Measurements from ENCODE around the gene TMTC4. TPM values are rescaled to one million over a fixed set of nuclear protein-coding genes. Genes with fewer than 3 reads are reported as not detected.
"Not testable (repeated sequence)": the region's sequence is repeated elsewhere in the genome, so short reads cannot be mapped to it uniquely, and the experiment has no call there.

TMTC4 gene
- total RNA-seq, 1 donor from 2014 or later, result 22.4 TPM

DNA sequence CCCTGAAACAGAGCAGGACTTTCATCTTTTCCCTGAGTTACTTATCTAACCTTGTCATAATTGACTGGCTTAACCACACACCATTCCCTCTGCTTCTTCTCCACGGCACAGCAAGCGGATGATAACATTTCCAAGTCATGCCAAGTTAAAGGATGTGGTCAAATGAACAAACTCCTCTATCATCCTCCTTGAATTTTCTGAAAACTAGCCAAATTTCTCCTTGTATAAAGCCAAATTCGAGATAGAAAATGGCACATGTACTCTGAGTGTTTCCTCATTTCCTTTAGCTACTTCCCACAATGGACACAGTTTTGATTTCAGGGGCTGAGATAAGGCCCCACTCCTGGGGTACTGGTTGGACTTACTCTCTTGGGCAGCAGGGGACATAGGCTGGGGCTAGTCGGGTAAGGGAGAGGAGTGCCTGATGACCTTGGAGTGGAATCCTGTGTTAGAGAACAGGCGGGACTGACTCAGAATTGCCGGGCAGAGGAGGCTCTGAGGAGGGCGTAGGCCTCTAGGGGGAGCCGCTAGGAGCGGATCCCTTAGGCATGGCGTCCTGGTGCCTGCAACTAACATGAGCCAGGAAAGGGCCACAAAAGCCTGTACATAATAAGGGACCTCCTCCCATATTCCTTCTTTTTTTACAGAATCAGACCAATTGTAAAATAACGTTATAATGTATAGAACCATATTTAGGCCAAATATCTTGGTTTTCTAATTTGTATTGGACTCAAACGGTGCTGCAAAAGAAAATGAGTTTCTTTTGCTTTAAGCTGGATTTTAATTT is 20.3 kb upstream of the TMTC4 start:
- H3K9ac ChIP-seq (ENCODE audit: low read depth in 1 of 3, low read length in 3 of 3), result no peak overlapping the region
- no peak overlapping the region for H3K27ac ChIP-seq (ENCODE audit: low read depth, low read length)
- H3K9me3 ChIP-seq (ENCODE audit: control insufficient read depth in 3 of 3, low read length in 3 of 3), result peaks cover 0 to 2% (median 0%) of the 10 kb centered on the region in 3 donors
- no peak overlapping the region for H3K4me3 ChIP-seq (ENCODE audit: low read length in 3 of 3)
- no peaks in the 10 kb centered on the region for H3K4me1 ChIP-seq (ENCODE audit: control insufficient read depth in 3 of 3, insufficient read depth in 3 of 3, low read length in 3 of 3)
- peaks cover 0 to 10% (median 8%) of the 10 kb centered on the region in 3 donors for H3K27me3 ChIP-seq (ENCODE audit: control insufficient read depth in 3 of 3, insufficient read depth in 3 of 3, low read length in 3 of 3)
- H3K36me3 ChIP-seq (ENCODE audit: control insufficient read depth in 3 of 3, insufficient read depth in 3 of 3, low read length in 3 of 3), result no peaks in the 10 kb centered on the region

DNA sequence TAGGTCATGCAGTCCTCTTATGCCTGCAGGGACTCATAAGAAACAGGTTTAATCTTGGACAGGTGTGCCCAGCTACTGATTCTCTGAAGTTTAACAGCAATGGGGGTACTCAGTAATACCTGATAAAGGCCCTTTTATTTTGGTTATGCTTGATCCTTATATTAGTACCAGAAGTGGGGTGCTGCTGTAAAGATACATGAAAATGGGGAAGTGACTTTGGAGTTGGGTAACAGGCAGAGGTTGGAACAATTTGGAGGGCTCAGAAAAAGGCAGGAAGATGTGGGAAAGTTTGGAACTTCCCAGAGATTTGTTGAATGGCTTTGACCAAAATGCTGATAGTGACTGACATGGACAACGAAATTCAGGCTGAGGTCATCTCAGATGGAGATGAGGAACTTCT is 14.6 kb upstream of the TMTC4 start:
- peaks cover 0 to 6% (median 0%) of the 10 kb centered on the region in 3 donors for H3K9me3 ChIP-seq (ENCODE audit: control insufficient read depth in 3 of 3, low read length in 3 of 3)
- no peak overlapping the region for H3K4me3 ChIP-seq (ENCODE audit: low read length in 3 of 3)
- H3K9ac ChIP-seq (ENCODE audit: low read depth in 1 of 3, low read length in 3 of 3), result no peak overlapping the region
- H3K4me1 ChIP-seq (ENCODE audit: control insufficient read depth in 3 of 3, insufficient read depth in 3 of 3, low read length in 3 of 3), result no peaks in the 10 kb centered on the region
- H3K27me3 ChIP-seq (ENCODE audit: control insufficient read depth in 3 of 3, insufficient read depth in 3 of 3, low read length in 3 of 3), result peaks cover 0 to 3% (median 0%) of the 10 kb centered on the region in 3 donors
- H3K27ac ChIP-seq (ENCODE audit: low read depth, low read length), result no peak overlapping the region
- H3K36me3 ChIP-seq (ENCODE audit: control insufficient read depth in 3 of 3, insufficient read depth in 3 of 3, low read length in 3 of 3), result no peaks in the 10 kb centered on the region

DNA sequence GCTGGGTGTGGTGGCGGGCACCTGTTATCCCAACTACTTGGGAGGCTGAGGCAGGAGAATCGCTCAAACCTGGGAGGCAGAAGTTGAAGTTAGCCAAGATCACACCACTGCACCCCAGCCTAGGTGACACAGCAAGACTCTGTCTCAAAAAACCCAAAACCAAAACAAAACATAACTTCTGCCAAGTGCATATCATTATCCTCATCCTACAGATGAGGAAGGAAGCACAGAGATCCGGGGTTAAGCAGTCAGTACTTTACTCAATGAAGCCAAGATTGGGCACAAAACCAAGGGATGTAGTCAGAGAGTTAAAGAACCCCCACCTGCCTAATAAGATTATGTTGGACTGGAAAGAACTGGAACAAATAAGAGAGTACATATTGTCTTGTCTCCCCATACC is 5.5 kb upstream of the TMTC4 start:
- peaks cover 0 to 7% (median 6%) of the 10 kb centered on the region in 3 donors for H3K4me1 ChIP-seq (ENCODE audit: control insufficient read depth in 3 of 3, insufficient read depth in 3 of 3, low read length in 3 of 3)
- H3K4me3 ChIP-seq (ENCODE audit: low read length in 3 of 3), result no peak overlapping the region

DNA sequence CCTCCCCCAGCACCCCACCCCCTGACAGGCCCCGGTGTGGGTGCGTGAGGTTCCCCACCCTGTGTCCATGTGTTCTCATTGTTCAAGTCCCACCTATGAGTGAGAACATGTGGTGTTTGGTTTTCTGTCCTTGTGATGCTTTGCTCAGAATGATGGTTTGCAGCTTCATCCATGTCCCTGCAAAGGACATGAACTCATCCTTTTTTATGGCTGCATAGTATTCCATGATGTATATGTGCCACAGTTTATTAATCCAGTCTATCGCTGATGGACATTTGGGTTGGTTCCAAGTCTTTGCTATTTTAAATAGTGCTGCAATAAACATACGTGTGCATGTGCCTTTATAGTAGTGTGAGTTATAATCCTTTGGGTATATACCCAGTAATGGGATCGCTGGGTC is 2.5 kb upstream of the TMTC4 start:
- not testable (repeated sequence) for H3K9me3 ChIP-seq (ENCODE audit: control insufficient read depth in 3 of 3, low read length in 3 of 3); H3K27me3 ChIP-seq (ENCODE audit: control insufficient read depth in 3 of 3, insufficient read depth in 3 of 3, low read length in 3 of 3); H3K27ac ChIP-seq (ENCODE audit: low read depth, low read length); H3K36me3 ChIP-seq (ENCODE audit: control insufficient read depth in 3 of 3, insufficient read depth in 3 of 3, low read length in 3 of 3); H3K4me3 ChIP-seq (ENCODE audit: low read length in 3 of 3); H3K9ac ChIP-seq (ENCODE audit: low read depth in 1 of 3, low read length in 3 of 3)
- peaks cover 8 to 15% (median 13%) of the 10 kb centered on the region in 3 donors for H3K4me1 ChIP-seq (ENCODE audit: control insufficient read depth in 3 of 3, insufficient read depth in 3 of 3, low read length in 3 of 3)

More for the DNA sequence above, 5.5 kb upstream of the TMTC4 start:
- Histone ChIP-seq H3K36me3 (ENCODE audit: control insufficient read depth in 3 of 3, insufficient read depth in 3 of 3, low read length in 3 of 3) (no peaks in the 10 kb centered on the region), H3K9ac (ENCODE audit: low read depth in 1 of 3, low read length in 3 of 3) (no peak overlapping the region), H3K27ac (ENCODE audit: low read depth, low read length) (no peak overlapping the region), H3K9me3 (ENCODE audit: control insufficient read depth in 3 of 3, low read length in 3 of 3) (no peaks in the 10 kb centered on the region), H3K27me3 (ENCODE audit: control insufficient read depth in 3 of 3, insufficient read depth in 3 of 3, low read length in 3 of 3) (no peaks in the 10 kb centered on the region)

DNA sequence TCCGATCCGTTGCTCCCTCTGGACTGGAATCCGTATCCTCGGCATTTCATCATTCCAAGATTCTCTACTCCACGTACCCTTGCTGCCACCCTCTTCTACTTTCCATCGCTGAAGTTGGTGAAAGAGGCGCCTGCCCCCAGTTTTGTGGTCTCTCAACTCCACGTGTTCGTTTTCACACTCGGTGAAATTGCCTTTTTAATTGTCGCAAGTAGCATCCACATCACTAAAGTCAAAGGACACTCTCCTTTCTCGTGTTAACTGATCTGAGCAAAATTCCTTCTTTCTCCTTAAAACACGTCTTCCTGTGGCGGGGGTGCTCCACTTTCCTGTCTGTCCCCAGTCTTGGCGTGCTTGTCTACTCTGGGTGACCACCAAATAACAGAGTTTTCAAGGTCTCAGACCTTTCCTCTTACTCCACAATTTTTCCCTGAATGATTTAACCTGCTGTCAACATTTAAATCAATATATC is 1.1 kb upstream of the TMTC4 start:
- H3K4me3 ChIP-seq (ENCODE audit: low read length in 3 of 3), result peak overlapping the region; percentile 83 to 88 (median 88)
- peak overlapping the region; percentile 61 to 79 (median 78) for H3K9ac ChIP-seq (ENCODE audit: low read depth in 1 of 3, low read length in 3 of 3)
- H3K27ac ChIP-seq (ENCODE audit: low read depth, low read length), result peak overlapping the region; percentile 55
- peaks cover 8 to 15% (median 13%) of the 10 kb centered on the region in 3 donors for H3K4me1 ChIP-seq (ENCODE audit: control insufficient read depth in 3 of 3, insufficient read depth in 3 of 3, low read length in 3 of 3)
- H3K36me3 ChIP-seq (ENCODE audit: control insufficient read depth in 3 of 3, insufficient read depth in 3 of 3, low read length in 3 of 3), result no peaks in the 10 kb centered on the region
- no peaks in the 10 kb centered on the region for H3K27me3 ChIP-seq (ENCODE audit: control insufficient read depth in 3 of 3, insufficient read depth in 3 of 3, low read length in 3 of 3)
- H3K9me3 ChIP-seq (ENCODE audit: control insufficient read depth in 3 of 3, low read length in 3 of 3), result no peaks in the 10 kb centered on the region

DNA sequence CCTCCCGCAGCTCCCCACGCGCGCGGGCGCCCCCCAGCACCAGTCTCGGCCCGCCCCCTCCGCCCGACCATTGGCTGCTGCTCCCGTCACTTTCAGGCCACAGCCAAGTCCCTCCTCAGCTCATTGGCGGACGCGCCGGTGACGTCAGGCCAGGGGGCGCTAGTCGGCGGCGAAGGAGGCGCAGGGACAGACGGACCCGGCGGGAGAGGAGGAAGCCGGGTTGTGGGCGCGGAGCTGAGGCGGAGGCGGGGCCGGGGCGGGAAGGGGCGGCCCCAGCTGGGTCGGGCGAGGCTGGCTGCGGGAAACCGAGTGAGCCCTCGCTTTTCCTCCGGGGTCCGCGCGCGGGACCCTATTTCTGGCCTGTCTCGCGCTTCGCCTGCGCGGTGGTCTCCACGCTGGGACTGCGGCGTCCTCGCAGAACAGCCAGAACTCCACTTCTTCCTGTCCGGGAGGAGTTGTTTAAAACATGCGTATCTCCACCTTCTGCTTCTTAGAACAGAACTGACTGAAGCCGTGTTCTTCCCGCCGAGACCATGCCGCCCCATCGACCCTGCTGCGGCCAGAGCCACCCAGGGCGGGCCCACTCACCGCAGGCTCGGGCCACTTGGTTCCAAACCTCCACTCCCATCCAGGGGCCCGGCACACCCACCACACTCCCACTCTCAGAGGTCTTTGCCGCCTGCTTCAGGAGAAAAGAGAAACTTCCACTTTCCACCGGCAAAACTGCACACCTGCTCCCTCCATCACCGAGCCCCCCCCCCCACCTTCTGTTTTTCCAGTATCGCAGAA is 471 bp upstream of the TMTC4 start:
- H3K4me1 ChIP-seq (ENCODE audit: control insufficient read depth in 3 of 3, insufficient read depth in 3 of 3, low read length in 3 of 3), result peaks cover 8 to 15% (median 13%) of the 10 kb centered on the region in 3 donors
- H3K27me3 ChIP-seq (ENCODE audit: control insufficient read depth in 3 of 3, insufficient read depth in 3 of 3, low read length in 3 of 3), result no peaks in the 10 kb centered on the region
- H3K27ac ChIP-seq (ENCODE audit: low read depth, low read length), result peak overlapping the region; percentile 55
- peak overlapping the region; percentile 61 to 79 (median 78) for H3K9ac ChIP-seq (ENCODE audit: low read depth in 1 of 3, low read length in 3 of 3)
- H3K9me3 ChIP-seq (ENCODE audit: control insufficient read depth in 3 of 3, low read length in 3 of 3), result no peaks in the 10 kb centered on the region
- H3K4me3 ChIP-seq (ENCODE audit: low read length in 3 of 3), result peak overlapping the region; percentile 83 to 88 (median 88)
- H3K36me3 ChIP-seq (ENCODE audit: control insufficient read depth in 3 of 3, insufficient read depth in 3 of 3, low read length in 3 of 3), result no peaks in the 10 kb centered on the region

DNA sequence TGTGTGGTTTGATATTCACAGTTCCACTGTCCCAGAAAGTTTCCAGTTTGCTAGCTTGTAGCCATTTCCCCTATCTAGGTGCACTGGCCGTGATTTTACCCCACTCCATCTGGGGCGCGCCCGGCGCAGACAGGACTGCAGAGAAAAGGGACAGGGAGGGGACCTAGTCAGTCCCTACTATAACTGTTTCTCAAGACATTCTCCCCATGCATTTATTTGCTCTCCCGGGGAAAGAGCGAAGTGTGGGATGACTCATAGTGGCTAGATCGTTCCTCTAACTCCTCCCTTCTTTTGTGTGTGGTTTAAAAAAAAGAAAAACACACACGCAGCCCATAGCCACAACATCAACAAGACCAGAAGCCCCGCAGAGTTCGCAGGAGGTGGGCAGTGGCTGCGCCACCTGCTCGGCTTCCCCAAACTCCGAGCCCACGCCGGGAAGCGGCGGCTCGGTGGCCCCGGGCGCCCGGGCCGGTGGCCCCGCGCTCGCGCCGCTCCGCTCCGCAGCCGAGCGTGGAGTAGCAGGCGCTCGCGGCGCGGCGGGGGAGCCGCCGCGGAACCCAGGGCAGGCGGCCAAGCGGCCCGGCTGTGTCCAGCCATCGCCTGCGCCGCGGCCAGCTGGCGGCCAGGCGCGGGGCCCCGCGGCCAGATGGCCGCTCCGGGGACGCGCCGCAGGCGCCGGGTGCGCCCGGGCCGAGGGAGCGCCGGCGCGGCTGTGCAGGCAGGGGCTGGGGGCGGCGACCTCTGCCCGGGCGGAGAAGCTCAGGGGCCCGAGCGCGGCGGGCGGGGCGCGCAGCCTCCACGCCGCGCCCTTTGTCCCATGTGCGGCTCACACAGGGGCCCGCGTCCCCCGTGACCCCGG is 653 bp downstream of the TMTC4 start:
- peaks cover 0 to 1% (median 0%) of the 10 kb centered on the region in 3 donors for H3K36me3 ChIP-seq (ENCODE audit: control insufficient read depth in 3 of 3, insufficient read depth in 3 of 3, low read length in 3 of 3)
- no peaks in the 10 kb centered on the region for H3K9me3 ChIP-seq (ENCODE audit: control insufficient read depth in 3 of 3, low read length in 3 of 3)
- H3K9ac ChIP-seq (ENCODE audit: low read depth in 1 of 3, low read length in 3 of 3), result peak overlapping the region in 2 of 3 donors; percentile 33 to 74
- no peaks in the 10 kb centered on the region for H3K27me3 ChIP-seq (ENCODE audit: control insufficient read depth in 3 of 3, insufficient read depth in 3 of 3, low read length in 3 of 3)
- peak overlapping the region; percentile 75 to 88 (median 88) for H3K4me3 ChIP-seq (ENCODE audit: low read length in 3 of 3)
- H3K4me1 ChIP-seq (ENCODE audit: control insufficient read depth in 3 of 3, insufficient read depth in 3 of 3, low read length in 3 of 3), result peaks cover 8 to 15% (median 13%) of the 10 kb centered on the region in 3 donors
- H3K27ac ChIP-seq (ENCODE audit: low read depth, low read length), result no peak overlapping the region

DNA sequence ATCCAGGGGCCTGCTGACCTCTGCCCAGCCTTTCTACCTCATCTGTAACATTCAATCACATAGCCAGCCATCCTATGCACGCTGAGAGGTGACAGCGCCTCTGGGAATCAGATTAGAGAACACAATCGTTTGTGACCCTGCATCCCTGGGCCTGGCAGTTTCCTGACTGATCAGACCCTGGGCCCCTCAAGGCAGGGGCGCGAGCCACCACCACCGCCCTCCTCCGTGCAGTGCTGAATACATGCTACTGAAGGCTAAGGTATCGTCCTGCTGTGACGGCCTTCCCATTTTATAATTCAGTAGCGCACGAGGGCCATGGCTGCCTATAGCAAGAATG is 1.3 kb downstream of the TMTC4 start:
- Histone ChIP-seq H3K27ac (ENCODE audit: low read depth, low read length) (no peak overlapping the region), H3K36me3 (ENCODE audit: control insufficient read depth in 3 of 3, insufficient read depth in 3 of 3, low read length in 3 of 3) (peaks cover 0 to 7% (median 0%) of the 10 kb centered on the region in 3 donors), H3K9me3 (ENCODE audit: control insufficient read depth in 3 of 3, low read length in 3 of 3) (no peaks in the 10 kb centered on the region), H3K4me1 (ENCODE audit: control insufficient read depth in 3 of 3, insufficient read depth in 3 of 3, low read length in 3 of 3) (peaks cover 8 to 15% (median 13%) of the 10 kb centered on the region in 3 donors), H3K4me3 (ENCODE audit: low read length in 3 of 3) (peak overlapping the region in 2 of 3 donors; percentile 63 to 75), H3K27me3 (ENCODE audit: control insufficient read depth in 3 of 3, insufficient read depth in 3 of 3, low read length in 3 of 3) (no peaks in the 10 kb centered on the region), H3K9ac (ENCODE audit: low read depth in 1 of 3, low read length in 3 of 3) (peak overlapping the region in 1 of 3 donors; percentile 69)

DNA sequence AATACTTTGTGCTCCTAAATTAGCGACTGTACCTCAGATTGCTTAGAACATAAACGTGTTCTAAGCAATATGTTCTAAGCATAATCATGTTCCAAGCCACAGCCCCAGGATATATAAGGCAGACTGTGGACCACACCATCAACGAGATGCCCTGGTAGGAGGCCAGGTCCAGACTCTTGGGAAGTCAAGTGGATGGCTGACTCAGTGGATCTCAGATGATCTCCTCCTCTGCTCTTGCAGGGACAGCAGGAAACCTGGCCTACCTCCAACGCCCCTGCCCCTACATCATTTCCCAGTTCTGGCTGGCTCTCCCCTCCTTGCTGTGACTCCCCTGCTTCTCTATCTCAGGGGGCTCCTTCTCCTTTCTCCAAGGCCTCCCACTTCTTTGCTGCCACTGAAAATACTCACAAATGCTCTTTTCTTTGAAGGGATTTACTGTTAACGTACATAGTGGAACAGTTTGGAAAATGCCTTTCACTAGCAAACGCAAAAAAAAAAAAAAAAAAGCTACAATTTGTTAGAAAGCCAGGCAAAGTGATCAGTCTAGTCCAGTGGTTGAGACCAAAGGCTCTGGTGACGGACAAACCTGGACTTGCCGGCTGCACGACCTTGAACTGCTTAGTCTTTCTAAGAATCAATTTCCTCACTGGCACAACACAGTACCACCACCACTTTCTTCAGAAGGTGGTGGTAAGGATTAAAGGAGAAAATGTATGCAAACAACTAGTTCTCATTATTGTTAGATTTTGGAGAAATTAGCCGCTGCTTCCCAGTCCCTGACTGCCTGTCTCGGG is 3.0 kb downstream of the TMTC4 start:
- Histone ChIP-seq H3K9me3 (ENCODE audit: control insufficient read depth in 3 of 3, low read length in 3 of 3) (no peaks in the 10 kb centered on the region), H3K27ac (ENCODE audit: low read depth, low read length) (no peak overlapping the region), H3K4me1 (ENCODE audit: control insufficient read depth in 3 of 3, insufficient read depth in 3 of 3, low read length in 3 of 3) (peaks cover 8 to 15% (median 13%) of the 10 kb centered on the region in 3 donors), H3K36me3 (ENCODE audit: control insufficient read depth in 3 of 3, insufficient read depth in 3 of 3, low read length in 3 of 3) (peaks cover 6 to 16% (median 8%) of the 10 kb centered on the region in 3 donors), H3K9ac (ENCODE audit: low read depth in 1 of 3, low read length in 3 of 3) (no peak overlapping the region), H3K27me3 (ENCODE audit: control insufficient read depth in 3 of 3, insufficient read depth in 3 of 3, low read length in 3 of 3) (no peaks in the 10 kb centered on the region), H3K4me3 (ENCODE audit: low read length in 3 of 3) (no peak overlapping the region)

Measured in skeletal muscle tissue (tissue), 4 donors.